CMK (cell line): ENCODE data around the gene COPB2.
"Not testable (repeated sequence)": the region's sequence is repeated elsewhere in the genome, so short reads cannot be mapped to it uniquely, and the experiment has no call there.

Source experiments
- DNase-seq: peaks from one replicate; pipeline ENCODE4 v3.0.0-alpha.2; 2010; ENCODE audit warnings: low read depth

The COPB2 gene

DNA sequence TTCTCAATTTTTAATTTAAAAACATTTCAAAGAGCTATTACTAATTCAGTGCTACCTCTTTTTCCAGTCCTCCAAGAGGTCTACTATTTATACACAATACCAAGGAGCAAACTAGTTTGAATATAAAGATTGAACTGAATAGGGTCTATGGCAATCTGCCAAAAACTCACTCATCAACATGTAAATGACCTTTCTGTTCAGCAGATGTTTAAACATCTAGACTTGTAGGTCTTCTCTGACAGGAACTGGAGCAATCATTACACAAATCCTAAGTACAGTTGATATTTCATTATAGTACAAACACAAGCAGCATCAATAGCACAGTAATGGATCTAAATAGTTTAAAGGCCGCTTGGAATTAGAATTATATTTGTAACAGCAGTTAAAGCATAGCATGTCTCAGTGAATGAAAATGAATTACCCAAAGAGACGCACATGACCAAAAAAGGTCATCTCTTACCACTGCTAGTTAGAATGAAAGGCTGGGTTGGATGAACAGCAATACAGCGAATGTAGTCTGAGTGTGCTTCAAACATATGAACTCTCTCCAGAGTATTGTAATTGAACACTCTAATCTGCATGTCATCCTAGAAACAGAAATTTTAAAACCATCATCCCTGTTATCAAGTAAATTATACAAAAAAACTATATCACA, 10.7 kb downstream of the COPB2 start:
- no peak for DNase-seq

DNA sequence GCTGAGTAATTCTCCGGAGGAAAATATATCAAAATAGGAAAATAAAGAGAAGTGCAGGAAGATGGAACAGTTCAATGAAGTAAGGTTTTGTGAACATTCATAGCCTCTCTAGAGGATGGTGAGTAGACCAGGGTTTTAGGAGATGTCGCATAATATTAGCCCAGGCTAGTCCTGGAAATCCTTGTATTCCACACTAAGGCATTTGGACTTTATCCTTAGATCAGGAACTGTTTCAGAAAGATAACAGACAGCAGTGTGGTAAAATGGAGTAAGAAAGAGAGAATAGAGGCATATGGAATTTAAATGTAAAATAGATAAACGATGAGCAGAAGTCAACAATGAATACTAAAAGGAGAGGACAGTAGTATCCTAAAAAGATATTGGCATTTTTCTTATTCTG, 12.1 kb downstream of the COPB2 start:
- no peak for DNase-seq

DNA sequence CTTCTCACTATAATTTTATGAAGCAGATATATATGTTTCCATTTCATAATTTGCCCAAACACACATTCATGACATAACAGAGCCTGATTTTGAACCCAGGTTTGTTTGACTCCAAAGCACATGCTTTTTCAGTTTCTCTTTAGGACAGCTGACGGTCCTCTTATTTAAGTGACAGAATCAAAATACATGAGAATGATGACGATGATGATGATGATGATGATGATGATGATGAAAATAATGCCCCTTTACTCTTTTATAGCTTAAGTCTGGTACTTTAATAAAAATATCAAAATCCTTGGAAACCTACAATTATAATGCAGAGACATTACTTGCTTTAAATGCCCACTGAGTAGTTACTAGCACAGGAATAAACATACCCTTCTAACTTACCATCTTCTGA, 15.3 kb downstream of the COPB2 start:
- DNase-seq, result no peak

DNA sequence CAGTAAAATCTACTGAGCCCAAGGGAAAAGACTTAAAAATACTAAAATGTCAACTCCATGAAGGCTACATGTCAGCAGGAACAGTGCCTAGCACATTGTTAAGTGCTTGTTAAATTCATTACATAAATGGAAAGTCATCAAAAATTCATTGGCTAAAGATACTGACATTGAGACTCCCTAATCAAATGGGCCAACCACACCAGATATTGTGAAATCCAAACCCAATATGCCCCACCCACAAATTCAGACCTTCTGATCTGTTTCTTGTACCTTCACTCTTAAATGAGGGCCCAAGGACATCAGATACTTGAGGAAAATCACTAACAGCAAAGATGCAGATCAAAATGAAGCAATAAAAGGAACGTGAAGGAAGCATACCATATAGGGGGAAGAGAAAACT, 24.9 kb downstream of the COPB2 start:
- no peak for DNase-seq

DNA sequence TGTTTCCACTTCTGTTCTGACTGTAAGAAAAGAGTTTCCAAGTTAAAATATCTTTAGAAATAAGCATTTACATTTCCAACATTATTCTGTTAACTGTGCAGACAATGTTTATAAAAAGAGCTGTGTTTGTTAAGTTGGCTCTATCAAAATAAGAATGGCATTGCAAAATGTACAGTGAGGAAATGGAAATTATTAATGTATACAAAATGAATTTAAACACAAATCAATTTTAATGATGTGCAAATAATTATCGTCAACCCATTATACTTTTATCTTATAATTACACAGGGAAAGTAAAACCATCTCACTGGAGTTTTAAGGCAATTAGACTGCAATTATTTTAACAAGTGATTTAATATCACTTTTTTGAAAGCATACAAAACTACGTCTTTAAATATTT, 28.2 kb downstream of the COPB2 start:
- DNase-seq, result no peak

DNA sequence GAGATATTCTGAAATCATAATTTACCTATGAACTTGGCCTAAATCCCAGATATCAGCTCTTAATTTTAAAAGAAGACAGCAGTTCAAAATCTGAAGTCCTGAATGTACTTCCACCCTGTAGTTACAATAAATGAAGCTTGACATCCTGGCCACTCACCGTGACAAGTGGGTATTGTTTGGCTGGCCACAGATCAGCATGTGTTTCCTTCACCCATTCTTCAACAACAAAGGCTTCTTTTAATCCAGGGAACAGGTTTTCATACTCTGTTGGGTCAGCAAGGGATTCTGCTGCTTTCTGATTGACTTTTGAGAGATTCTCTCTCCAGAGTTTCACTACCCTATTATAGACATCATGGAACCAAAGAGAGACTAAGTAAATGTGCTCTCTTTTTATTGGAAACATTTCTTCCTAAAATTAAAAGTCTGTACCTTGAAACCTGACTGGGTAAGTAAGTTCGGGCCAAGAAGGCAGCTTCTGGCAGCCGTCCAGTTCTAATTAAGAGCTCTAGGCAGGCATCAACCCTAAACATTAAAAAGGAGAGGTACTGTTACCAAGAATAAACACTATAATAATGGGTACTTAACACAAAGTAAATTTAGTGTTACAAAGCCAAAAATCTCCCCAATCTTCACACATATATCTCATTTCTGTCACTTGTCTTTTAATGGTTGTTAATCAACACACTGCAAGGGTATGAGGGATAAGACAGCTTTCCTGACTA, 30.4 kb downstream of the COPB2 start:
- DNase-seq, result no peak

DNA sequence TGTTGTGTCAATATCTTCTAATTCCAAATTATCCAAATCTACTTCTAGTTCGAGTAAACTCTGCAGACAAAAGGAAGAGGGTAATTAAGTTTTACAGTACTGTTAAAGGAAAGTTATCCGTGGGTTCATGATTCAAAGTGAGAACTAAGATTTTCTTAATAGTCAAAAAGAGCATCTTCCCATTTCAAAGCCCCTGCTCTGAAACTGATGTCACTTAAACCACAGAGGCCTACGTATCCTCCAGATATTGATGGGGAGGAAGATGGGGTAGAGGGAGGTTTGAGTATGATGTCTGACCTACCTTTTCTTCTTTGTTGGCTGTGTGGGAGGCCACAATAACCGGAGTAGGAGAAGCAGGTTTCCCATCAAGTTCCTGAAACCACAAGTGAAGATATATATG, 31.5 kb downstream of the COPB2 start:
- DNase-seq, result no peak

DNA sequence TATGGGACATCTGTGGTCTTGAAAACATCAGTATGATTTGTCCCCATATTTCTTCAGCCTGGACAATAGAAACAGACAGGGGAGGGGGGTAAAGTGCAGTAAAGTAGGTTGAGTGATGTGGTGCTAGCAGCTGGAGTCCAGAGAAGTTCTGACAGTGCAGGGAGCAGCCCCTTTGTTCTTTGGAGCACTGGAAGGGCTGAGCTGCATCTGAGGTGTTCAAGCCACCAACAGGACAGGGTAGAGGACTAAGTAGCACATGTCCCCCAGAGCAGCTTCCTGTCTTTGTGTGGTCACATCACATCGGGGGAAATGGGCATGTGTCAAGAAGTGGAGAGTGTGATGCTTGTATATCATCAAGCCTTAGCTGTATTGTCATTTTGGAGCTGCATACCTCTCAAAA, 33.6 kb downstream of the COPB2 start:
- no peak for DNase-seq

DNA sequence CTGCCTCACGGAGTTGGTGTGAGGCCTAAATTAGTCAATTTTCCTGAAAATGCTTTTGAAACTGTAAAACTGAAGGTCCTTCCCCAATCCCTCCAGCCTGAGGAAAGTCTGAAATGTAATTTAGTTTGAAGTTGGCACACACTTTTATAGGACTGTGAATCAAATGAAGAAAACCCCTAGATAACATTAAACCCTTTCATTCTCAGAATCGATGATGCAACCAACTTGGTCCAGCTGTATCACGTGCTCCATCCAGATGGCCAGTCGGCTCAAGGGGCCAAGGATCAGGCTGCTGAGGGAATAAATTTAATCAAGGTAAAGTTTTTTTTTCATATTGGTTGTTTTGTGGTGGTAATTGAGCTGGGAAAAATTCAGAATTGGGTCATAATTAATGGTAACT, 34.0 kb downstream of the COPB2 start:
- DNase-seq, result no peak

DNA sequence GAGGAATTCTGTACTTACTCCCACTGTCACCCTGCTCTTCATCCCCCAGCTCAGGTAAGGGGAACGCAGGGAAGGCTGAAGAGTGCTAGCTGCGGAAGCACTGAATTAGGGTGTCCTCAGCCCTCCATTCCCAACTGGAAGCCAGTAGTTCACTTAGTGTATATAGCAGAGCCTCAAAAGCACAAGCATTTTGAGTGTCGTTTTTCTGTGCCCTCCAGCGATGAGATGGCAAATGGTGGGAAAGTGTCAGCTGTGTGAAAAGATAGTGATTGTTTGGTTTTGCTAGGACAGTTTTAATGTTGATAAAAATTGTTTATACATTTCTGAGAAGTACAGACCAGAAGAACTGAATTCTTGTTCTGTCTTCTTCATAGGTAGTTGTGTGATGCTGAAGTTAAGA, 34.8 kb downstream of the COPB2 start:
- no peak for DNase-seq

DNA sequence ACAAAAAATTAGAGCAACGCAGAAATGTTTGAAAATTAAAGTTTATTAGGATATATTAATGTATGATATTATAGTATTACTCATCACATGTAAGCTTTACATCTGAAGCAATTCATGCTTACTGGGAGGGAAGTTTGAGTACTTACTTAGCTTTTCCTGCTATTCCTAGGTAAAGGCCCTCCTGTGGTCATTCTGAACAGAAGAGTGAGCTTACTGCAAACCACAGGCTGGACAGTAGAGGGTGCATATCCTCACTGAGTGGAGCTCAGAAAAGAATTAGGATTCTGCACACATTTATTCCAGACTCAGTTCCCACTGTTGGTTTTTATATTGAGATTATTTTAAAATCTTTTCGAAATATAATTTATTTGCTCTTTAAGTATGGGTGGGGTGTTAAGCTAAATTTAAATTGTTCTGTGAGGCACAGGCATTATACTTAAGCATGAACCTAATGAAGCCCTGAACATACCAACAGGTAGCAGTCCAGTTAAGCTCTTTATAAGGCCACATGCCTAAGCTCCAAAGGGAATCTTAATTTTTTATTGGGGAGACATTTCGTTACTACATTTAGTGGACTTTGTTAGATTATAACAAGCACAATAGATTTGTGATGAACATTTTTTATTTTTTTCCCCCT, 35.4 kb downstream of the COPB2 start:
- DNase-seq, result no peak

DNA sequence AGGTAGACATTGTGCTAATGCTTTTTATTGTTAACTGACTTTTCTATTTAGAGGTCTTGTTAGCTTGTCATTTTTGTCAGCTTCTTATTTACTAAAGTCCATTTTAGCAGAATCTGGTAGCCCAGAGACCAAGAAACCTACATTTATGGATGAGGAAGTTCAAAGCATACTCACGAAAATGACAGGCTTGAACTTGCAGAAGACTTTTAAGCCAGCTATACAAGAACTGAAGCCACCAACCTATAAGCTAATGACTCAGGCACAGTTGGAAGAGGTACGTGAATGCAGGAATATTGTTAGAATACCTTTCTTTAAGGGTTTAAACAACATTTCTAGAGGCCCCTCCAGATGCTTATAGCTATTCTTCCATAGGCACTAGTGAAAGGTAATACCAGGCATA, 42.7 kb downstream of the COPB2 start:
- no peak for DNase-seq

DNA sequence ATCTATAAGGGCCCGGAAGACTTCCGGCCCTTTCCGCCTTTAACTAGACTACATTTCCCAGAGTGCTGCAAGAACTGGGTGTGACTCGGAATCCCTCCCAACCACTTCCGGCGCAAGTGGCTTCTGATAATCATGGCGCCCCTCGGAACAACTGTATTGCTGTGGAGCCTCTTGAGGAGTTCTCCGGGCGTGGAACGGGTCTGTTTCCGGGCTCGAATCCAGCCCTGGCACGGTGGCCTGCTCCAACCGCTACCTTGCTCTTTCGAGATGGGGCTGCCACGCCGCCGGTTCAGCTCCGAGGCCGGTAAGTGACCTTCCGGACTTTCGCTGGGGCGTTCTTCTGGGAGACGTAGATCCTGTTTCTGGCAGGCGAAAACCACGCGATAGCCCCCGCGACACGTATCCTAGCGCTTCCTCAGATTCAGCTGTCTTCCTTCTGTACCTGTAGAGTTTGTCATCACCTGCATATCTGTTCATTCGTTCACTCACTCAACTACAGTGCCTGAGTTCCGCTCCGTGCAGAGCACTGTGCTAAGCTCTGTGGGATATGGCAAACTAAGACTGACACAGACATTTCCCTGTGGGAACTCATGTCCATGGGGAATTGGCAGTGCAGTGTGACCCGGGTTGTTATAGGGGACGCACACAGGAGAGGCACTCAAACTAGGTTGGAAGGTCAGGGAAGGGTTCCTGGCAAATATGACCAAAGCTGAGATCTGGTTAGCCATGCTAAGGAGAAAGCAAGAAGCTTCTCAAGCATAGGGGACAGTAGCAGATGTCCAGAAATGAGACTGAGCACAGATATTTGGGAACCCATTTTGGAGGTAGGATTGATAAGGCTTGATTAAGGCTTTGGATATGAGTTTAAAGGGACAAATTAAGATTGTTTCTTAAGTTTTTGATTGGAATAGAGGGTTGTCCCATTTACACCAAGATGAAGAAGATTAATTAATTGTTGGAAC, 45.3 kb downstream of the COPB2 start, which contains the start of gene MRPS22:
MRPS22 (plus strand) TSS at position 126 of the 962 bp plus-strand sequence; CDS start at position 133, 7 bp downstream.
- DNase-seq, result no peak

DNA sequence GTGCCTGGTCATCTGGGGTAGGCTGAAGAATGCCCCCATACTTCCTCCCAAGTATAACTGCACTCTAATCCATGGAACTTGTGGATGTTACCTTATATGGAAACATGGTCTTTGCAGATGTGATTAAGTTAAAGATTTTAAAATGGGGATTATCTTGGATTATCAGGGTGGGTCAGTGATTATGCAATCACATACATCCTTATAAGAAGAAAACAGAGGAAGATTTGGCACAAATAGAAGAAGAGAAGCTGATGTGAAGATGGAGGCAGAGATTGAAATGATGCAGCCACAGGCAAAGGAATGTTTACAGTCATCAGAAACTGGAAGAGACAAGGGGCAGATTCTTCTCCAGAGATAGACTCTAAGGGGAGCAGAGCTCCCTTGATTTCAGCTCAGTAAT, 47.4 kb downstream of the COPB2 start:
- no peak for DNase-seq

DNA sequence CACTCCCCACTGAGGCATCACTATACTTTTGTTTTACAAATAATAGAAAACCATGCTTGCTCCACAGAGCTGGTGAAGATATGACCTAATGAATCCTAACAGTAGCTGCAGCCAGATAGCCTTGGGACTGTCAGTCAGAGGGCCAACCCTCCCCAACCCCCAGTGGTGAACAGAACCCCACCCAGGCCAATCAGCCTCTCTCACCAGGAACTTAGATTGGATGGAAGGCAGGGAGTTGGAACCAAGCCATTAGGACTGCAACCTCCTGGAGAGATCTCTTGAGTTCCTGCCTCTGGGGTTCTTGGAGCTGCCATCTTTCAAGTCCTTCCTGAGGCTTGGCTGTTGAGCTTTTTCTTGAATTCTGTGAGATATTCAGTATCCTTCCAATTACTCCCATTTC, 48.7 kb downstream of the COPB2 start:
- DNase-seq, result no peak

DNA sequence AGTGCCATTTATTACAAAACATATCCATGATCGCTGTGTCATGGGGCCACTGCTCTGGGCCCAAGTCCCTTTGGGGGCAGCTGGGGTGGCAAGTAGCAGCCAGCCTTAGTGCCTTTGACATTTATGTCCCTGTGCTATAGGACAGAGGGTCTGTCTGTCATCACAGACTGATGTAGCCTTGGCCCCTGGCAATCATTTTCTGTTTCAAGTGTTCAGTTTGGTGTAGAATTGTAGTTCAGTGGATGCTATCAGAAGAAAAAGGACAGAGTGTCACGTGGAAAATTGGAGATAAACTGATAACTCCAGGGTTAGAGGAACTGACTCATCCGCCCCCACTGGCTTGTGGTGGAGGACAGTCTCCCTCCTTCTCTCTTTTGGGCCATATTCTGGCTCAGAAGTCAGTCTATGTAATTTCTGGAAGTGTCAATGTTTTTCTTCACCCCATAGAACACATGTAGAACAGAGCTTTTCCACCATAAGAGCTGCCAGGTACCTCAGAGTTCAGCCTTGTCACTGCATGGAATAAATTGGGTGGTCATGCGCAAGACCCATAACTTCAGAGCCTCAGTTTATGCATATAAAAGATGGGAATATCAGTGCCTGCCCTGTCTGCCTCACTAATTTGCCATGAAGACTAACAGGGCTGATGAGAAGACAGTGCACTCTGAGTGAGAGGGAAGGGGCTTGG, 50.1 kb downstream of the COPB2 start:
- DNase-seq, result no peak

DNA sequence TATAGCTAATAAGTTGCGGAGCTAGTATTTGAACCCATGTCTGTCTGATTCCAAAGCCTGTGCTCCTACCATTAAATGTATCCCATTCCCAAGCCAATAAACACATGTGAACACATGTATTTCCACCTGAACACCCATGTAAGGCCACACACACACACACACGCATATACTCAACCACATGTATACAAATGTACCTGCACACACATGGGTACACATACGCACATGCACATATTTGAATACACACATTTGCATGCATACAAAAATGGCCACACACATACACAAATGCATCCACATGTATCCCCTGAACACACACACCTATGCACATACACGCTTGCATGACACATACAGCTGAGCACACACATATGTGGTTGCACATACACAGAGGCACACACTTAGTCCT, 51.0 kb downstream of the COPB2 start:
- DNase-seq, result no peak

DNA sequence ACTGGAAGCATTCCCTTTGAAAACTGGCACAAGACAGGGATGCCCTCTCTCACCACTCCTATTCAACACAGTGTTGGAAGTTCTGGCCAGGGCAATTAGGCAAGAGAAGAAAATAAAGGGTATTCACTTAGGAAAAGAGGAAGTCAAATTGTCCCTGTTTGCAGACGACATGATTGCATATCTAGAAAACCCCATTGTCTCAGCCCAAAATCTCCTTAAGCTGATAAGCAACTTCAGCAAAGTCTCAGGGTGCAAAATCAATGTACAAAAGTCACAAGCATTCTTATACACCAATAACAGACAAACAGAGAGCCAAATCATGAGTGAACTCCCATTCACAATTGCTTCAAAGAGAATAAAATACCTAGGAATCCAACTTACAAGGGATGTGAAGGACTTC, 54.8 kb downstream of the COPB2 start:
- not testable (repeated sequence) for DNase-seq

DNA sequence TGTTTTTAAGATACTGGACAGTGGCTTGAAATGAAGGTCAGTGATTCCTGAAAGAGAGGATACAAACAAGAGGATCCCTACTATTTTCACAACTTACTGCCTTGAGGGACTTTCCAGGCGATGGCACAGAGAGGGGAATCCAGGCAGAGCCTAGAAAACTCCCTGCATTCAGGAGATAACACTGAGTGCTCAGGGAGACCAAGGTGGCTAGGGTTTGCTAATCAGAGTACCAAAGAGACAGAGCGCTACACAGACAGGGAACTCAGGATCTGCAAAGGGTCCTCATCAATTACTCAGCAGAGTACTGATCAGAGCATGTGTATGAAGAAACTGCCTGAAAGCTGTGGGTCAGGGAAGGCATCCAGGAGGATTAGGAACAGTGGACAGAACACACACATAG, 57.4 kb downstream of the COPB2 start:
- no peak for DNase-seq

DNA sequence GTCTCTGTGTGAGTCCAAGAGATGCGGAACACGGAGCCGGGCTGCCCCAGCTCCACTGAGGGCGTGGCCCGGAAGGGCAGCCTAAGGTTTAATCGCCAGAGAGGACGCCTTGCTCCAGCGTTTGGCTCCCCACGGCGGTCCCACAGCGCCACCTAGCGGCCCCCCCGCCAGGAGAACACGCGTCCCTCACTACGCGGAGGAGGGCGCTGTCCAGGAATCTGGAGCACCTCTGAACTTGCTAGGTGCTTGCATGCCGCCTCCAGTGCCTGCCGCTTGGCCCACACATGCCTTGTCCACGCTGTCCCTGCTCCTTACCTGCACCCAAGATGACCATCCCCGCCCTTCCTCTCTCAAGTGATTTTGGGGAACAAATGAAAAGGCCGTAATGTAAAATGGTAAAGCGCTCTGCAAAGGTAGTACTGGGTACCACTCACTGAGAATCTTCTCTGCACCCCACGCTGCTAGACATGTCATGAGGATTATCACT, 60.0 kb downstream of the COPB2 start:
- DNase-seq, result peak; percentile 69

DNA sequence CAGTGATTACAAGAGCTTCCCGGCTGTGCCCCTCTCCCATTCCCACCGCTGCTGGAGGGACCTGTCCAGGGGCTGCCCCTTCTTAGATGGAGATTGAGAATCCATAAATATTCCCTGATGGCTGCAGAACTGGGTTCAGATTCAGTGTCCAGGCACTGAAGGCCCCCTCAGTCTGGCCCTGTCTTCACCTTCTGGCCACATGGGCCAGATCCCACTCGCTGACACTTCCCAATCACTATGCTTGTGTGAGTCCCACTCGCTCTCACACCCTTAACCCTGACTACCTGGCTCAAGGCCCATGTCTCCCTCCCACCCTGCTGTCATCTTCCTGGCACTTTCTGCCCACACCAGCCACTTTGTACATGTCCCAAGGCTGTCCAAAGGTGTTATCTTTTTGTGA, 61.1 kb downstream of the COPB2 start:
- no peak for DNase-seq

DNA sequence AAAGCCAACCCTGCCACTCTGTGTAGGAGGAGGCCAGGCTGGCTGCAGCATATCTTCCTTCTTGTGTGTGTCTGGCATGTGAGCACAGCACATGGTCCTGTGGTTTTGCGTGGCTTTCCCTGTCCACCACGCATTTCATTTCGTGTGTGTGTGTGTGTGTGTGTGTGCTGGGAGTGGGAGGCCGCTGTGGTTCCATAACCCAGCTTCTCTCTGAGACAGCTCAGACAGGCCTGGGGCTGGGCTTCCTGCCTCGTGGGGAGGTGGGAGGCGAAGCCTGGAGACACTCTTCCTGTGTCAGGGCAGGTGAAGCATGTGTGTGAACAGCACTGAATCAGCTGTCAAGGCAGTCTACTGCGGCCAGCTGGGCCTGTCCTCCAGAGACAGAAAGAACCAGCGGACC, 61.6 kb downstream of the COPB2 start:
- peak; percentile 45 for DNase-seq
